ENCODE data around the gene LYRM1. TPM values are rescaled to one million over a fixed set of nuclear protein-coding genes. Genes with fewer than 3 reads are reported as not detected.

Gene LYRM1
- total and polyA plus RNA-seq, 2 of the 8 experiments (the other 6 are each of a cell fraction or from before 2014, with no cell fraction given), result 11.6 to 13.4 TPM

DNA sequence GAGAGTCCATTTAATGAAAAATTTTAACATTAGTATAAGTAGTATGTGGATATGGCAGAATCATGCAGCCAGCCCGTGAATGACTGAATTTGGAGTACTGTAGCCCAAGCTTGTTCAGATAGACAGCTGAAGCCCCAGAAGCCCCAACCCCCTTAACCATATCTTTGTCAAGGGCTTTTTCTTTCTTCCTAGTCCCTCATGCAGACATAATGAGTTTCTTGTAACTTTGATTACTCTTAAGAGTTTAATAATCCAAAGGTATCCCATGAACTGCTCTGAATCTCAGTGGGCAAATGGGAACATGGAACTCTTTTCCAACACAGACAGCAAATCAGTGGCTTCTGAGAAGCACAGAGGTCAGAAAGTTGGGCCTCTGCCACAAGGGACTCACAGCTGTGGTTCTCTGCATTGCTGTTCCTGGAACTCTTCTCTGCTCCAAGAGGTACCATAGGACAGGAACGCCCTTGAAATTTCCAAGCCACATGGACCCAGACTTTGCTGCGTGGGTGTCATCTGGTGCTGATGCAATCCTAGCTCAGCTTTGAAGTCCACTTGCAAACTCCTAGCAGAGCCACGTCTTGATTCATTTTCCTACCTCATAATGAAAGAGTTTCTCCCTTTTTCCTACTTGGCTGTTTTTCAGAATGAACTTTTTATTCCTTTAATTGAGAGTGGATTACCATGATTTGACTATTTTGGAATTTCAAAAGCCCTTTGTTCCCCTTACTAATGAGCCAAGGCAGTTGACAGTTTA lies 18.1 kb downstream of the LYRM1 start:
- no peak for FAIRE-seq
- no peak overlapping the region for H3K9ac ChIP-seq (replicated peaks in 1 of 4; ENCODE audit: extremely low read depth in 1 of 4, low read depth in 3 of 4, low read length in 3 of 4)
- H3K23me2 ChIP-seq (ENCODE audit: low read depth, low read length), result no peaks in the 10 kb centered on the region; the same call in 1 of the 2 replicates
- H3K56ac ChIP-seq (replicated peaks; ENCODE audit: insufficient read length, low read depth, low read length), result no peak overlapping the region
- H4K91ac ChIP-seq (replicated peaks; ENCODE audit: insufficient read length, low read length), result no peak overlapping the region
- no peaks in the 10 kb centered on the region for H4K20me1 ChIP-seq (replicated peaks in 1 of 2; ENCODE audit: control insufficient read depth in 1 of 2, insufficient read depth in 2 of 2, low read length in 2 of 2)
- H3K4ac ChIP-seq (replicated peaks; ENCODE audit: insufficient read length, low read depth, low read length), result no peak overlapping the region
- H3K27me3 ChIP-seq (replicated peaks in 1 of 4; ENCODE audit: control insufficient read depth in 3 of 4, extremely low read depth in 1 of 4, insufficient read depth in 3 of 4, low read length in 3 of 4), result no peaks in the 10 kb centered on the region
- H3K79me2 ChIP-seq (ENCODE audit: control insufficient read depth in 1 of 2, insufficient read depth in 2 of 2, low read length in 2 of 2), result no peaks in the 10 kb centered on the region
- no peak overlapping the region for H2BK20ac ChIP-seq (ENCODE audit: low read length)
- no peak for TF ChIP-seq TAF7 (optimal IDR thresholded peaks at IDR 0.05; ENCODE audit: borderline replicate concordance, low read depth, low read length)
- TF ChIP-seq CEBPB (IDR thresholded peaks at IDR 0.05; ENCODE audit: low read depth, low read length), result 0 out of 2 replicates have a peak, but pooled peaks have one; percentile 31
- 87% methylated on average over 4 of the region's 4 CpGs; no CpG with 5 or more reads in 1 of the 2 experiments for WGBS, 2 experiments (ENCODE audit: extremely low coverage in 1 of 2, insufficient coverage in 1 of 2, insufficient read length in 1 of 2, insufficient replicate concordance in 2 of 2, low coverage in 1 of 2, low lambda C conversion rate in 2 of 2, missing lambda C conversion rate in 1 of 2)
- no peak overlapping the region for H3K27ac ChIP-seq (ENCODE audit: low read depth, low read length)
- H3K18ac ChIP-seq (ENCODE audit: extremely low read depth, low read length), result no peak overlapping the region
- H2AFZ ChIP-seq (ENCODE audit: low read length), result peak overlapping the region; percentile 19; the same call in 1 of the 2 replicates
- H4K8ac ChIP-seq (ENCODE audit: extremely low read depth, insufficient read depth, low read length), result no peak overlapping the region
- H3K23ac ChIP-seq (ENCODE audit: insufficient read length), result no peak overlapping the region
- H3K4me1 ChIP-seq (replicated peaks in 1 of 4; ENCODE audit: control insufficient read depth in 3 of 4, insufficient read depth in 4 of 4, low read length in 3 of 4), result no peaks in the 10 kb centered on the region; a peak in 1 of 7 replicates
- no peak overlapping the region for H3K14ac ChIP-seq (ENCODE audit: insufficient read length)
- no peaks in the 10 kb centered on the region for H3K9me3 ChIP-seq (ENCODE audit: insufficient read depth in 2 of 2, low read depth in 1 of 2, low read length in 1 of 2)
- CTCF ChIA-PET (ENCODE audit: partially characterized antibody), result interaction anchor here (0.6 to 1.3 kb wide), 2 partner anchors 68 to 270 kb away, joined by 3 read pairs; no protein-coding TSS in a partner anchor
- H3K4me2 ChIP-seq (ENCODE audit: insufficient read depth in 1 of 2, low read depth in 2 of 2, low read length in 2 of 2), result no peak overlapping the region
- H2BK12ac ChIP-seq (ENCODE audit: low read depth, low read length), result peak overlapping the region; percentile 29; the same call in 1 of the 2 replicates
- no peak overlapping the region for H2AK5ac ChIP-seq (ENCODE audit: low read depth, low read length)
- H2BK5ac ChIP-seq (ENCODE audit: low read depth, low read length), result no peak overlapping the region
- no peaks in the 10 kb centered on the region for H3K79me1 ChIP-seq (ENCODE audit: low read depth, low read length)
- no peak for DNase-seq (ENCODE audit: low read depth in 1 of 2, low spot score in 2 of 2)
- POLR2A ChIA-PET (ENCODE audit: partially characterized antibody), result interaction anchor here (1.1 to 1.8 kb wide), 3 partner anchors 12 to 112 kb away, joined by 3 to 8 read pairs (median 4); partner anchors contain the start of genes DCUN1D3, LYRM1 and REXO5
- H2BK15ac ChIP-seq (ENCODE audit: low read length), result no peak overlapping the region
- no peak overlapping the region for H4K5ac ChIP-seq (ENCODE audit: insufficient read length, low read depth, low read length)
- no peak overlapping the region for H2BK120ac ChIP-seq (replicated peaks; ENCODE audit: low read depth, low read length)
- H3K36me3 ChIP-seq (ENCODE audit: control insufficient read depth in 2 of 4, insufficient read depth in 4 of 4, low read length in 3 of 4), result peaks cover 0 to 4% (median 0%) of the 10 kb centered on the region in 4 experiments; a peak in 1 of 8 replicates
- no peak overlapping the region for H3K4me3 ChIP-seq (ENCODE audit: extremely low read depth in 1 of 4, insufficient read depth in 2 of 4, low read depth in 3 of 4, low read length in 4 of 4)
